ENCODE results near the gene SHOX. TPM values are rescaled to one million over a fixed set of nuclear protein-coding genes. Genes with fewer than 3 reads are reported as not detected.

Gene SHOX
- total RNA-seq, 1 donor from 2014 or later = not detected

- H3K4me1 ChIP-seq = no peaks in the 10 kb centered on the region
- DNase-seq (ENCODE audit: extremely low spot score in 2 of 2) = peak in 1 of 2 donors; percentile 72
- no peaks in the 10 kb centered on the region for H3K27me3 ChIP-seq
- no peaks in the 10 kb centered on the region for H3K36me3 ChIP-seq
- H3K27ac ChIP-seq = no peak overlapping the region
- H3K4me3 ChIP-seq = no peak overlapping the region
- no peak for TF ChIP-seq CTCF (IDR thresholded peaks at IDR 0.05)
- TF ChIP-seq POLR2AphosphoS5 (IDR thresholded peaks at IDR 0.05; ENCODE audit: insufficient read depth in 1 of 2, low read depth in 1 of 2) = no peak
- TF ChIP-seq POLR2A (IDR thresholded peaks at IDR 0.05) = no peak
- no peaks in the 10 kb centered on the region for H3K9me3 ChIP-seq
- intact Hi-C loops (cut with DNase I) = no loop called here
Observed at GRCh38 chrX:640641-641040, 10.1 kb downstream of the SHOX start.

GRCh38 chrX:641671-642435, 11.3 kb downstream of the SHOX start:
- H3K9me3 ChIP-seq = no peaks in the 10 kb centered on the region
- no peak for TF ChIP-seq POLR2AphosphoS5 (IDR thresholded peaks at IDR 0.05; ENCODE audit: insufficient read depth in 1 of 2, low read depth in 1 of 2)
- TF ChIP-seq POLR2A (IDR thresholded peaks at IDR 0.05) = no peak
- TF ChIP-seq CTCF (IDR thresholded peaks at IDR 0.05) = no peak
- intact Hi-C loops (cut with DNase I) = no loop called here
- H3K36me3 ChIP-seq = no peaks in the 10 kb centered on the region
- no peak overlapping the region for H3K4me3 ChIP-seq
- H3K27me3 ChIP-seq = no peaks in the 10 kb centered on the region
- no peaks in the 10 kb centered on the region for H3K4me1 ChIP-seq
- DNase-seq (ENCODE audit: extremely low spot score in 2 of 2) = peak; percentile 52 to 64
- H3K27ac ChIP-seq = no peak overlapping the region

- H3K27me3 ChIP-seq = no peaks in the 10 kb centered on the region
- no peak for TF ChIP-seq CTCF (IDR thresholded peaks at IDR 0.05)
- H3K36me3 ChIP-seq = no peaks in the 10 kb centered on the region
- no peak overlapping the region for H3K27ac ChIP-seq
- H3K4me1 ChIP-seq = no peaks in the 10 kb centered on the region
- H3K4me3 ChIP-seq = no peak overlapping the region
- DNase-seq (ENCODE audit: extremely low spot score in 2 of 2) = peak; percentile 70 to 92
- no peaks in the 10 kb centered on the region for H3K9me3 ChIP-seq
- intact Hi-C loops (cut with DNase I) = no loop called here
Observed at GRCh38 chrX:642436-643240, 12.0 kb downstream of the SHOX start.

- no peak overlapping the region for H3K27ac ChIP-seq
- no peaks in the 10 kb centered on the region for H3K27me3 ChIP-seq
- no peaks in the 10 kb centered on the region for H3K36me3 ChIP-seq
- intact Hi-C loops (cut with DNase I) = no loop called here
- no peak for TF ChIP-seq POLR2A (IDR thresholded peaks at IDR 0.05)
- no peak for TF ChIP-seq CTCF (IDR thresholded peaks at IDR 0.05)
- no peak for TF ChIP-seq POLR2AphosphoS5 (IDR thresholded peaks at IDR 0.05; ENCODE audit: insufficient read depth in 1 of 2, low read depth in 1 of 2)
- peak; percentile 67 to 79 for DNase-seq (ENCODE audit: extremely low spot score in 2 of 2)
- no peak overlapping the region for H3K4me3 ChIP-seq
- H3K4me1 ChIP-seq = no peaks in the 10 kb centered on the region
- no peaks in the 10 kb centered on the region for H3K9me3 ChIP-seq
Observed at GRCh38 chrX:643241-643595, 12.6 kb downstream of the SHOX start.

- Histone ChIP-seq H3K4me3 (no peak overlapping the region), H3K36me3 (no peaks in the 10 kb centered on the region), H3K9me3 (no peaks in the 10 kb centered on the region), H3K27ac (no peak overlapping the region), H3K4me1 (no peaks in the 10 kb centered on the region), H3K27me3 (no peaks in the 10 kb centered on the region)
- intact Hi-C loops (cut with DNase I) = no loop called here
- DNase-seq (ENCODE audit: extremely low spot score in 2 of 2) = peak; percentile 42 to 82
- TF ChIP-seq POLR2A (IDR thresholded peaks at IDR 0.05) (no peak), CTCF (IDR thresholded peaks at IDR 0.05) (no peak), POLR2AphosphoS5 (IDR thresholded peaks at IDR 0.05; ENCODE audit: insufficient read depth in 1 of 2, low read depth in 1 of 2) (no peak)
Observed at GRCh38 chrX:643911-644303, 13.3 kb downstream of the SHOX start.
